Left kidney (tissue), 2 donors: ENCODE data around the gene ELANE. TPM values are rescaled to one million over a fixed set of nuclear protein-coding genes. Genes with fewer than 3 reads are reported as not detected.
"Not testable (repeated sequence)": the region's sequence is repeated elsewhere in the genome, so short reads cannot be mapped to it uniquely, and the experiment has no call there.

Experiments
- DNase-seq: peaks from one replicate; pipeline ENCODE4 v3.0.0-alpha.2; 2013
- polyA plus RNA-seq: library from polyadenylated mRNA; unstranded; fragments of 120-200 nt; gene quantifications from one replicate; pipeline ENCODE4 v1.2.1, GENCODE V29; 2013; ENCODE audit not compliant: insufficient read length

Gene ELANE
- polyA plus RNA-seq, 1 donor = 0.20 TPM

GRCh38 chr19:842802-843179 is 9.3 kb upstream of the ELANE start:
- not testable (repeated sequence) for DNase-seq

GRCh38 chr19:843180-843835 is 8.8 kb upstream of the ELANE start:
- no peak for DNase-seq

GRCh38 chr19:843836-844545 is 8.1 kb upstream of the ELANE start:
- no peak for DNase-seq

GRCh38 chr19:844546-844971 is 7.5 kb upstream of the ELANE start:
- no peak for DNase-seq

- no peak for DNase-seq
These were observed 6.2 kb upstream of the ELANE start for GRCh38 chr19:845707-846521.

GRCh38 chr19:848386-848921 is 3.6 kb upstream of the ELANE start:
- DNase-seq = no peak

- DNase-seq = not testable (repeated sequence)
These were observed 2.9 kb upstream of the ELANE start for GRCh38 chr19:849195-849594.

GRCh38 chr19:850221-850978 is 1.7 kb upstream of the ELANE start:
- DNase-seq = no peak

- DNase-seq = no peak
These were observed 1.1 kb upstream of the ELANE start for GRCh38 chr19:850979-851335.

GRCh38 chr19:853014-853585 is 997 bp downstream of the ELANE start:
- DNase-seq = no peak

- DNase-seq = not testable (repeated sequence)
These were observed 1.6 kb downstream of the ELANE start for GRCh38 chr19:853614-854220.

- DNase-seq = no peak
These were observed 2.4 kb downstream of the ELANE start for GRCh38 chr19:854549-854948.

- no peak for DNase-seq
These were observed 3.0 kb downstream of the ELANE start for GRCh38 chr19:855142-855541.

- DNase-seq = no peak
These were observed 3.5 kb downstream of the ELANE start for GRCh38 chr19:855566-856120.

- DNase-seq = no peak
These were observed 6.2 kb downstream of the ELANE start for GRCh38 chr19:858284-858683.

GRCh38 chr19:858868-859843 is 7.1 kb downstream of the ELANE start, which contains the start of gene CFD:
Gene CFD, plus strand, starts transcription at chr19:859664. Its CDS starts 26 bp downstream, at chr19:859690.
- no peak for DNase-seq

- DNase-seq = no peak
These were observed 9.1 kb downstream of the ELANE start for GRCh38 chr19:861141-861755.

GRCh38 chr19:861756-862580 is 9.9 kb downstream of the ELANE start:
- DNase-seq = no peak
